ENCODE results near the gene PTK6.

GRCh38 chr20:63494084-63494419, 43.1 kb downstream of the PTK6 start:
- TF ChIP-seq TAF1 (IDR thresholded peaks at IDR 0.05; ENCODE audit: borderline replicate concordance, insufficient read depth, low read length) (no peak), POLR2AphosphoS5 (IDR thresholded peaks at IDR 0.05; ENCODE audit: low read depth, low read length) (no peak), SIN3A (IDR thresholded peaks at IDR 0.05; ENCODE audit: borderline replicate concordance, insufficient read depth, low read length) (no peak), FOXP2 (optimal IDR thresholded peaks at IDR 0.05; ENCODE audit: borderline replicate concordance, extremely low read depth, extremely low read length, insufficient read depth) (no peak)
